HL-60/S4 treated with phorbol 12-myristate 13-acetate at 8.2 ng/mL for 4 days and 3 days (cell line): Measurements from ENCODE around the gene SLC35D2.
"Not testable (repeated sequence)": the region's sequence is repeated elsewhere in the genome, so short reads cannot be mapped to it uniquely, and the experiment has no call there.

Source experiments
- in situ Hi-C: fragments of 300-500 bp; cut with MboI; formaldehyde crosslinking; loops from 2 replicates; pipeline ENCODE4 v1.15.0; 2022; ENCODE audit warnings: low sequenced_read_pairs

Gene SLC35D2

GRCh38 chr9:96400132-96400910, 16.8 kb upstream of the SLC35D2 start:
- in situ Hi-C loops = no loop called here

- in situ Hi-C loops = no loop called here
These were observed 15.8 kb upstream of the SLC35D2 start for GRCh38 chr9:96399325-96399633.

GRCh38 chr9:96398582-96399324, 15.2 kb upstream of the SLC35D2 start:
- in situ Hi-C loops = no loop called here

- in situ Hi-C loops = no loop called here
These were observed 12.5 kb upstream of the SLC35D2 start for GRCh38 chr9:96395964-96396363.

- in situ Hi-C loops = no loop called here
These were observed 11.5 kb upstream of the SLC35D2 start for GRCh38 chr9:96394832-96395496.

GRCh38 chr9:96392263-96392662, 8.8 kb upstream of the SLC35D2 start:
- in situ Hi-C loops = no loop called here

GRCh38 chr9:96391021-96391765, 7.7 kb upstream of the SLC35D2 start:
- in situ Hi-C loops = no loop called here

GRCh38 chr9:96388144-96388543, 4.6 kb upstream of the SLC35D2 start:
- in situ Hi-C loops = no loop called here

- in situ Hi-C loops = no loop called here
These were observed 2.6 kb upstream of the SLC35D2 start for GRCh38 chr9:96386157-96386556.

GRCh38 chr9:96382839-96383164, 709 bp downstream of the SLC35D2 start:
- in situ Hi-C loops = no loop called here

GRCh38 chr9:96382175-96382574, 1.3 kb downstream of the SLC35D2 start:
- in situ Hi-C loops = no loop called here

GRCh38 chr9:96381696-96382095, 1.8 kb downstream of the SLC35D2 start:
- in situ Hi-C loops = no loop called here

GRCh38 chr9:96381125-96381524, 2.4 kb downstream of the SLC35D2 start:
- in situ Hi-C loops = no loop called here

- in situ Hi-C loops = no loop called here
These were observed 4.0 kb downstream of the SLC35D2 start for GRCh38 chr9:96379461-96379860.

GRCh38 chr9:96378187-96378586, 5.3 kb downstream of the SLC35D2 start:
- in situ Hi-C loops = no loop called here

GRCh38 chr9:96376891-96377874, 6.3 kb downstream of the SLC35D2 start:
- in situ Hi-C loops = no loop called here

GRCh38 chr9:96375507-96375906, 8.0 kb downstream of the SLC35D2 start:
- in situ Hi-C loops = not testable (repeated sequence)

GRCh38 chr9:96367943-96368342, 15.6 kb downstream of the SLC35D2 start:
- in situ Hi-C loops = no loop called here

GRCh38 chr9:96363175-96363967, 20.1 kb downstream of the SLC35D2 start:
- in situ Hi-C loops = no loop called here
